ENCODE measurements around the gene C19orf53. TPM values are rescaled to one million over a fixed set of nuclear protein-coding genes. Genes with fewer than 3 reads are reported as not detected.

The C19orf53 gene
- total RNA-seq, 2 experiments from 2014 or later, result 90.1 to 162 TPM

- POLR2A ChIA-PET, result interaction anchor here (0.9 kb wide), 1 partner anchor 23 kb away, joined by 3 read pairs; no protein-coding TSS in a partner anchor
Observed at GRCh38 chr19:13765395-13766094, 8.7 kb upstream of the C19orf53 start.

DNA sequence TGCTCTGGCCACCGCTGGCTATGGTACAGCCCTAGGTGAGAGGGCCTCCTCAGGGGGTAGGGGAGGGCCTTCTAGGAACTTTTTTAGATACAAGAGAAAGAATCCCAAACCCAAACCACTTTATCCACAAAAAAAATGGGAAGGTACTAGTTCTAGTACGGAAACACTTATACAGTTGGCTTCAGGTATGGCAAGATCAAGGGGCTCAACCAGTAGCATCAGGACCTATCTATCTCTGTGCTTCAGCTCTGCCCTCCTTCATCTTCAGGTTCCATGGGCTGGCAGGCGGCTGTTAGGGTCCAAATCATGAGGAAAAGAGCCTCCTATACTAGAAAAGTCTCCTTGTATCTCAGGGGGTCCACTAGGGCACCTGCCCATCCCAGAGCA lies 8.2 kb upstream of the C19orf53 start:
- H3K4me1 ChIP-seq (ENCODE audit: insufficient read depth, low read length, poor library complexity, severe bottlenecking), result peaks cover 11% of the 10 kb centered on the region
- H3K9me2 ChIP-seq (ENCODE audit: insufficient read depth, low read length), result no peaks in the 10 kb centered on the region
- H3K4me3 ChIP-seq (ENCODE audit: low read depth, low read length, poor library complexity, severe bottlenecking), result no peak overlapping the region
- TF ChIP-seq CTCF (conservative IDR thresholded peaks at IDR 0.05; ENCODE audit: low read length), result no peak
- no peak for TF ChIP-seq EZH2phosphoT487 (IDR thresholded peaks at IDR 0.05; ENCODE audit: borderline replicate concordance, low read depth, low read length)
- H3K79me2 ChIP-seq (ENCODE audit: insufficient read depth, low read depth, low read length), result no peaks in the 10 kb centered on the region
- H2AFZ ChIP-seq (ENCODE audit: low read length), result no peak overlapping the region
- H3K36me3 ChIP-seq (ENCODE audit: insufficient read depth, low read length), result peaks cover 30% of the 10 kb centered on the region
- no peak overlapping the region for H3K27ac ChIP-seq (ENCODE audit: low read depth, low read length, poor library complexity, severe bottlenecking)
- no peaks in the 10 kb centered on the region for H4K20me1 ChIP-seq (ENCODE audit: insufficient read depth, low read length)
- CTCF ChIA-PET (ENCODE audit: unreplicated experiment), result no interaction called here
- no peaks in the 10 kb centered on the region for H3K9me3 ChIP-seq (ENCODE audit: low read length)
- DNase-seq (ENCODE audit: low spot score), result no peak
- no peak overlapping the region for H3K4me2 ChIP-seq (ENCODE audit: low read length)
- POLR2A ChIA-PET, result no interaction called here
- intact Hi-C loops (cut with micrococcal nuclease; ENCODE audit: unreplicated experiment), result no loop called here
- no TSS peak for BruUV-seq (replicated peaks)

More at GRCh38 chr19:13765395-13766094, 8.7 kb upstream of the C19orf53 start:
- Histone ChIP-seq H2AFZ (ENCODE audit: low read length) (no peak overlapping the region), H3K27ac (ENCODE audit: low read depth, low read length, poor library complexity, severe bottlenecking) (no peak overlapping the region), H3K4me3 (ENCODE audit: low read depth, low read length, poor library complexity, severe bottlenecking) (peak overlapping the region; percentile 68), H3K4me1 (ENCODE audit: insufficient read depth, low read length, poor library complexity, severe bottlenecking) (peaks cover 11% of the 10 kb centered on the region), H3K79me2 (ENCODE audit: insufficient read depth, low read depth, low read length) (no peaks in the 10 kb centered on the region), H3K36me3 (ENCODE audit: insufficient read depth, low read length) (peaks cover 35% of the 10 kb centered on the region), H4K20me1 (ENCODE audit: insufficient read depth, low read length) (no peaks in the 10 kb centered on the region), H3K4me2 (ENCODE audit: low read length) (peak overlapping the region; percentile 64), H3K9me3 (ENCODE audit: low read length) (no peaks in the 10 kb centered on the region), H3K9me2 (ENCODE audit: insufficient read depth, low read length) (no peaks in the 10 kb centered on the region)
- DNase-seq (ENCODE audit: low spot score), result no peak
- BruUV-seq (replicated peaks), result no TSS peak
- intact Hi-C loops (cut with micrococcal nuclease; ENCODE audit: unreplicated experiment), result no loop called here
- TF ChIP-seq EZH2phosphoT487 (IDR thresholded peaks at IDR 0.05; ENCODE audit: borderline replicate concordance, low read depth, low read length), result no peak
- TF ChIP-seq CTCF (conservative IDR thresholded peaks at IDR 0.05; ENCODE audit: low read length), result 0 out of 2 replicates have a peak, but pooled peaks have one; percentile 26
- CTCF ChIA-PET (ENCODE audit: unreplicated experiment), result no interaction called here

DNA sequence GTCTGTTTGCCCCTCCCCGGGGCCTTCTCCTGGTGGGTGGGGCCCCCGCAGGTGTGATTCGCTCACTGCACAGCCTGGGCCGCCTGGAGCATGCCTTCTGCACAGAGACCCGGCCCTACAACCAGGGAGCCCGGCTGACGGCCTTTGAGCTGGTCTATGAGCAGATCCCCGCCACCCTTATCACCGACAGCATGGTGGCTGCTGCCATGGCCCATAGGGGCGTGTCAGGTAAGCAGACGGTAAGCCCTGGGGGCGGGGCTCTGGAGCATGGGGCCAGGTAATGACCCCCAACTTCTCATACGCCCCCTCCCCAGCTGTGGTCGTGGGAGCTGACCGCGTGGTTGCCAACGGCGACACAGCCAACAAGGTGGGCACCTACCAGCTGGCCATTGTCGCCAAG lies 5.7 kb upstream of the C19orf53 start:
- no TSS peak for BruUV-seq (replicated peaks)
- no peak for DNase-seq (ENCODE audit: low spot score)
- Histone ChIP-seq H2AFZ (ENCODE audit: low read length) (no peak overlapping the region), H3K4me3 (ENCODE audit: low read depth, low read length, poor library complexity, severe bottlenecking) (no peak overlapping the region), H4K20me1 (ENCODE audit: insufficient read depth, low read length) (no peaks in the 10 kb centered on the region), H3K4me1 (ENCODE audit: insufficient read depth, low read length, poor library complexity, severe bottlenecking) (peaks cover 11% of the 10 kb centered on the region), H3K36me3 (ENCODE audit: insufficient read depth, low read length) (peaks cover 10% of the 10 kb centered on the region), H3K9me3 (ENCODE audit: low read length) (no peaks in the 10 kb centered on the region), H3K4me2 (ENCODE audit: low read length) (no peak overlapping the region), H3K9me2 (ENCODE audit: insufficient read depth, low read length) (no peaks in the 10 kb centered on the region), H3K27ac (ENCODE audit: low read depth, low read length, poor library complexity, severe bottlenecking) (no peak overlapping the region), H3K79me2 (ENCODE audit: insufficient read depth, low read depth, low read length) (no peaks in the 10 kb centered on the region)
- ChIA-PET CTCF (ENCODE audit: unreplicated experiment) (no interaction called here), POLR2A (no interaction called here)
- intact Hi-C loops (cut with micrococcal nuclease; ENCODE audit: unreplicated experiment), result no loop called here
- TF ChIP-seq CTCF (conservative IDR thresholded peaks at IDR 0.05; ENCODE audit: low read length) (no peak), EZH2phosphoT487 (IDR thresholded peaks at IDR 0.05; ENCODE audit: borderline replicate concordance, low read depth, low read length) (no peak)
